GM18499 (cell line): Measurements from ENCODE around the gene YARS1.

Source experiments
- ATAC-seq: cut with Tn5 transposase; IDR thresholded peaks from one replicate; pipeline ENCODE4 v1.9.1; 2021; ENCODE audit warnings: moderate number of reproducible peaks; ENCODE audit not compliant: insufficient read depth, unreplicated experiment

YARS1 gene

DNA sequence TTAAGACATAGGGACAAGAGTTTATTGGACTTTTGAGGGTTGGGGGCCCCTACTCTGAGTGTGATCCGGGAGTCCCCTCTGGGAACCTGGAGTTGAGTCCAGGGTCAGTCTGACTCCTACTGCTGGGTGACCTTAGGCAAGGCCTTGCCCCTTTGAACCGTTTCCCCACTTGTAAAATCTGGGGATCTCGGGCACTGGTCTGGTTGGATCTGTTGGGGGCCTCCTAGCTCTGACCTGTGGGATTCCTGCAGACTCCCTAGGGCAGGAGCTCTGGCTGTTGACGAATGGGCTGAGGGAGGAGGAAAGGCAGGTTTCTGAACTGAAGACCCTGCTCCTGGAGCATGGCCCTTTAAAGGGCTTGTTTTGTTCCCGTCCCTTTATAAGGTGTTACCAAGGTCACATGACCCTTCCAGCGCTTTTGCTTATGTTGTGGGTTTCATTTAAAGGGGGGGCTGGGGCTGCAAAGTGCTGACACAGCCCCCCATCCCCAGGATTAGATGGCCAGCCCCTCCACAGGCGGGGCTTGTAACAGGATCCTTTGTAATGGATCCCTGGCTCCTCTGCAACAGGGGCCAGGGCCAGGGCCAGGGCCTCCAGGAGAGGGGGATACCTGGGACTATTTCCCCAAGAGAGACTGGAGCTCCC lies 50.7 kb downstream of the YARS1 start:
- ATAC-seq, result no peak

DNA sequence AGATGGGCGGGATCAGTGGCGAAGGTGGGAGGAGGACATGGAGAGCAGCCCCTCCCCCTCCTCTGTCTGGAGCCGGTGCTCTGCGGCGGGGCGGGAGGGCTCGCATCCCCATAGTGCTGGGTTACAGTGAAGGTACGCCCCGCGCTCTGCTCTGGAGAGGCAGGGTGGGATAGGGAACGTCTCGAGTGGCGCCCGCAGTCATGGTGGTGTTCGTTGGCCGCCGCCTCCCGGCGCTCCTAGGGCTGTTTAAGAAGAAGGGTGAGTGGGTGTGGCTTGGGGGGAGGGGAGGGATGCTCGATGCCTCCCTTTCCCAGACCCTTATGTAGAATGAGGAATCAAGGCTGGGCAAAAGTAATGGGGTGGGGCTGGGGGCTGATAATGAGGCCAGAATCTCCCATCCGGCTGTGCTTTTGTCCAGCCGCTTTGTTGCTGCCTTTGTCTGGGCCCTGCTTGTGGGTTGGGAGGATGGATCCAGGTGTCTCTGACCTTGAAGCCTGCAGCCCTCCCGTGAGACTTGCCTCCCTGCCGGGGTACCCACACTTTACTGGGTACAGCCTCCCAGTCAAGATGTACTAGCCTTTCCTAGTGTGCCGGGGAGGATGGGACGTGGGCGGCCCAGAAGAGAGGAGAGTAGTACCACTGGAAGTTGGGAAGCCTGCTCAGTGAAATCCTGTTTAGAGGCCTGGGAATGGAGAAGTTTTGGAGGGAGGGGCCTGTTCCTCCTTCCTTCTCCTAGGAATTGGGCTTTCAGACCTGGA lies 51.4 kb downstream of the YARS1 start:
- no peak for ATAC-seq

DNA sequence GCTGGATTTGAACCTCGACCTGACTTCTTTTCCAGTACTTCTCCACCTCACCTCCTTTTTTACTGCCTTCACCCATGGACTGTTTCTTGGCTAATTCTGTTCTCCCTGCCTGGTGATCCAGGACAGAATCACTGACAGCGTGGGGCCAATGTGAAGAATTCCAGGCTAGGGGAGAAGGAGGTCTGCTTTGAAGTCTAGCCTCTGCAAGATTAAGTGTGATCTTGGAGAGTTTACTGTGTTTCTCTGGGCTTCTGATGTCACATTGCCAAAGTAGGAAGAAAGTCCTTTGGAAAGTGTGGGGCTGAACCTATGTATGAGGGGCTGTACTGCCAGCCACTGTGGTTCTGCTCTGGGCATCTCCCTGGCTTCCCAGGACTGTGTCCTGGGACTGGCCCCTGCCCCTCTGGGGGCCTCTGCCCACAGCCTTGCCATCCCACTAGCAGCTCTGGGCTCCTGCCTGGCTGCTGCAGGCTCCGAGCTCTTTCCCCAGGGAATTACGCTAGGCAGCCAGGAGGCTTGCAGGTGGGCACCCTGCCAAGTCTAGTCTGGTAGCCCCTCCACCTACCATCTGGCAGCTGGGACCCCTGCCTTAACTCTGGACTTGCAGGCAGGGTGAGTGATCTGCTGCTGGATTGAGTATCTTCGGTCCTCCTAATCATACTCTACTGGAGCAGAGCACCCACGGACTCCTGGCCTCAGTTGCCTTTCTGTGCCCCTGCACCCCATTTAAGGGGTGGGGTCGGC lies 52.2 kb downstream of the YARS1 start:
- ATAC-seq, result no peak

DNA sequence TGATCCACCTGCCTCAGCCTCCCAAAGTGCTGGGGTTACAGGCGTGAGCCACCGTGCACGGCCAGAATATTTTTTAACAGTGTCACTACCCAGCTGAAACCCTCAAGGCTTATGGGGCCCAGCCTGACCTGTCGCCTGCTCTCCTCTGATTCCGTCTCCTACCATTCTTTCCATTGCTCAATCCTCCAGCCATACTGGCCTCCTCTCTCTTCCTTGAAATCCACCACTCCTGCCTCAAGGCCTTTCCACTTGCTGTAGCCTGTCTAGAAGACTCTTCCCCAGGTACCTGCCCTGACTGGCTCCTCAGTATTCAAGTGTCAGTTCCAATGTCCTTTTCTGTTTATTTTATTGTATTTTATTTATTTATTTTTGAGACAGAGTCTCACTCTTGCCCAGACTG lies 53.9 kb downstream of the YARS1 start:
- no peak for ATAC-seq

DNA sequence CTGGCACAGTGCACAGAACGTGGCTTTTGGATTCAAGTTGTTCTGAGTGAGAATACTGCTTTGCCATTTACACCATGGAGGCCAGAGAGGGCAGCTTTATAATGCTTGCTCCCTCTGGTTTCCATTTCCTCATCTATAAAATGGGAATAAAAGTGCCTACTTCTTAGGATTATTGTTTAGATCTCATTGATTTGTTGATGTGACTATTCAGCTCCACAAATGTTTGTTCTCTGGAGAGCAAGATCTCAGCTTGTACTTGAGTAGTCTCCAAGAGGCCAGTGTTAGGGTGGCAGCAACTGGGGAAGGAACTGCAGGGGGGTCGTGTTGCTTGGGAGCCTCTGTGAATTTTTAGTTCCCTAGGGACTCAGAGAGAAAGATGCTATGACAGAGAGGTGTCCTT lies 55.2 kb downstream of the YARS1 start:
- ATAC-seq, result no peak

DNA sequence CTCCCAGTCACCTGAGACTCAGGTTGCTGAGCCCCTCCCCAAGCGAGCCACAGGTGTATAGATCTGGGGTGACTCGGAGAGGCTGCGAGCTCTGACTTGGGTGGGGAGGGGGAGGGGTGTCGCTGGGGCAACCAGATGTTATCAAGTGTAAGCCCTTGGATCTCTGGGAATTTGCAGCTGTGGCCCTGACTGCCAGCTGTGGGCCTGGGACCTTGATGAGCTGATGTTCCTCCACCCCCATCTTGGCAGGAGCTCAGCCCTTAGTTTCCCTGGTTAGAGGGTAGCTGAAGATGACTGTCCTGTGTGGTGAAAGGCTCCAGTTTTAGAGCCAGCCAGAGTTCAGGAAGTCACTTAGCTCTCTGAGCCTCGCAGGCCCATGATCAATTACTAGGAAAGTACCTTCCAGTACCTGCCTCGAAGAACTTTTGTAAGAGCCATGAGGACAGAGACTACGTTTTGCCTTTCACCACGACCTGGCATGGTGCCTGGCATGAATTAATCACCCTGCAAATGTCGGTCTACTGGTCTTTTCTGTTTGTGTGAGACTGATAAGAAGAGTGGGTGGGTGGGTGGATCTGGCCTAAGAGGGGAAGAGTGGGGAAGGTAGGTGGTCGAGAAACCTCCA lies 55.8 kb downstream of the YARS1 start:
- no peak for ATAC-seq

DNA sequence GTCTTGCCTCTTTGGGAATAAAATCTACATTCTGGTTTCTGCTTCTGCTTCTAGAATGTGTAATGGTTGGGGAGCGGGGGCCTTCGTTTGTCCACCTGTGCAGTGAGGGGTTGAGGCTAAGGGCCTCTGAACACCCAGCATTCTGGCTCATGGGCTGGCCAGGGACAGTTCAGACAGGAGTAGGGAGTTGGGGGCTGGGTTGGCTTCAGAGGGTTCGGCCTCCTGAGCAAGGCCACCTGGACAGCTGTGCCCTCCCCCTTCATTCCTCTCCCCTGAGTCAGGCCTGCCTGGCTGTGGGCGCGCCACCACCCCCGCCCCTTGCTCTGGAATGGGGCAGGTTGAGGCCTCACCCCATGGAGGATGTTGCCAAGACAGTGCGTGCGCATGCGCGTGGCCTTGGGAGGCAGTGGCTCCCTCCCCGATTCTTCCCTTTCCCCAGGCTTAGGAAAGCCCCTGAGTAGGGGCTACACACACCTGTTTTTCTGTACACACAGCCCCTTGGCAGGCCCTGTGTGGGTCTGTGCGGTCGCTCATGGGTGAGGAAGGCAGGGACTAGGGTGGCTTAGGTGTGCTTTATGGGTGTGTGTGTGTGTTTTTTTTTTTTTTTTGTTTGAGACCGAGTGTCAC lies 57.0 kb downstream of the YARS1 start:
- ATAC-seq, result no peak

DNA sequence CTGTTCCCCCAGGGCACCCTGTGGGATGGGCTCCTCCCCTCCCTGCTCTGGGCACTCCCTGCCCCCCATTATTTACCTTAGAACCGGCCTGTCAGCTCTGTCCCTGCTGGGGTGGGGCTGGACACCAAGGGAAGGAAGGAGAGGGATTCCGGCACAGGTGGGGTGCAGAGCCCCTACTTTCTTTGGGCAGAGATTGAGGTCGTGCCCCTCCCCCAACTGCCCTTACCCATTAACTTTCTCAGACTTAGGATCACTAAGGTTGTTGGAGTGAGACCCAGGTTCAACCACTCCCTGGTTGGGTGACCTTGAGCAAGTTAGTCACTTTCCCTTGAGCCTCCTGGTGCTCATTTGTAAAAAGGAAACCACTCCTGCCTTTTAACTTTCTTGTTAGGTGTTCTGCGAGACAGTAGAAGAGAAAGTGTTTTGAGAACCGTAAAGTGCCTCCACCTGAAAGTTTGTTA lies 57.6 kb downstream of the YARS1 start:
- ATAC-seq, result no peak

DNA sequence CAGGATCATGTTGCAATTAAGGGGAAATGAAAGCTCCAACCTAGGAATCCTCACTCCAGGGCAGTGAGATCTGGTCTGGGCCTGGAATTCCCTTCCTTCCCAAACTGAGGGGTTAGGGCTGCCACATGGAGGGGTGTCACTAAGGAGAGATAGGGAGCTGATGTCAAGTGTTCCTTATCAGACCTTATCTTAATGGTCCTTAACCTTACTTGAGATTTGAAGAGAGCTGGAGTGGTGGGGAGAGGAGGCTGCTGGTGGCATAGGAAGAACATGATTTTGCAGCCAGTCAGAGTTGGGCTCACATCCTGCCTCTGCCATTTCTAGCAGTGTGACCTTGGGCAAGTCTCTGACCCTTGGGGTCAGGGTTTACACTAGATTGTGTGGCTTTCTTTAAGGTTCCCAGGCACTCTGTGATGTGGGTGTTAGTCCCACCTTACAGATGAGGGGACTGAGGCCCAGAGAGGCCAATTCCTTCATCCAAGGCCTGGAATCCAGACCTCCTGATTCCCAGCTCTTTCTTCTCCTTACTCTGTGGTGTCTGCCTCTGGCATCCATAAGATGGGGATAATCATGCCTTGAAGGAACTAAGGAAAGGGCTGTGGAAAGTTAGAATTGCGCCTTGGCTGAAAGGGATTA lies 58.2 kb downstream of the YARS1 start:
- no peak for ATAC-seq

DNA sequence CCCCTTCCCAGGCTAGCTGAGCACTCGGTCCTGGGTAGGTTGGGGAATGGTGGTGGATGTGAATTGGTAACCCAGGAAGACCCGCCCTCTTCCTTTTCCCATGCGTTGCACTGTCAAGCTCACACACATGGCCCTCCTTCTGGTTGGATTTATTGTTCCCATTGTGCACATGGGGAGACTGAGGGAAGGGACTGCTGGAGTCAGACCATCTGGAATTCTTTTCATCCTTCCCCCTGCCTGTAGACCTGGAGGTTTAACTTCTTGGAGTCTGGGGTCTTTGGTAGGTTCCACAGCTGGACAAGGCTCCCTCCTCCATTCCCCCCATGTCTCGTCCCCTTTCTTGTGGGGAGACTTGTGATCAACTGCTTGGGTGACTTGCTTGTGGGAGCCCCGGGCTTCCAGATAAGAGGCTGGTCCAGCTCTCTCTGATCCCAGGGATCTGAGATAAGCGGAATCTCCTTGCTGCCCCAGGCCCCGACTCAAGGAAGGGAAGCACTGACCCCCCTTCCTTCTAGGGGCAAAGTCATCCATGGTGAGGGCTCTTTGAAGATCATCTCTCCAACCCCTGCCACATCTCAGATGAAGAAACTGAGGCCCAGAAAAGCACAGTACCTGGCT lies 58.9 kb downstream of the YARS1 start:
- no peak for ATAC-seq

DNA sequence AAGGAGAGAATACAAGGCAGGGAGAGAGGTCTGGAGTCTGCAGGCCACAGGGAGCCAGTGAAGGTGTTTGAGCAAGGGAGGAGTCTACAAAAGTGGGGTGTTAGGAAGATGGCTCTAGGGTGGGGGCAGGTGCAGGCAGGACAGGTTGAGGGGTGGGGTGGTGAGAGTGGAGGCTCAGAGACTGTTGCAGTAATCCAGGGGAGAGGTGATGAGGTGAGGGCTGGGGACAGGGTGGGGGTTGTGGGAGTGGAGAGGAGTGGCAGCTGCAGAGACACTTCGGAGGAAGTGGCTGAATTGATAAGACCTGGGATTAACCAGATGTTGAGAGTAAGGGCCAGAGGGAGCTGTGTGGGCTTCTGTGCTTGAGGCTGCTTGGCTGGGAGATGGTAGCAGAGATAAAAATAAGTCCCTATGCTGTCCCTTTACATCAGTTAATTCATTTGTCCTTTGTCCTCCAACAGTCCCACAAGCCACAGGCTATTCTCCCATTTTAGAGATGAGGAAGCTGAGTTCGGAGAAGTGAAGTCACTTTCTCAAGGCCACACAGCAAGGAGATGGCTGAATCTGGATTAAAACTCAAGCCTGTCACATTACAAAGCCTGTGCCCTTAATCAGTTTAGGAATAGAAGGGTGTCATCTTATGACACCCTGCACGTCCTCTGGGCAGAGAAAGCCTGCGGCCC lies 59.8 kb downstream of the YARS1 start:
- ATAC-seq, result no peak

DNA sequence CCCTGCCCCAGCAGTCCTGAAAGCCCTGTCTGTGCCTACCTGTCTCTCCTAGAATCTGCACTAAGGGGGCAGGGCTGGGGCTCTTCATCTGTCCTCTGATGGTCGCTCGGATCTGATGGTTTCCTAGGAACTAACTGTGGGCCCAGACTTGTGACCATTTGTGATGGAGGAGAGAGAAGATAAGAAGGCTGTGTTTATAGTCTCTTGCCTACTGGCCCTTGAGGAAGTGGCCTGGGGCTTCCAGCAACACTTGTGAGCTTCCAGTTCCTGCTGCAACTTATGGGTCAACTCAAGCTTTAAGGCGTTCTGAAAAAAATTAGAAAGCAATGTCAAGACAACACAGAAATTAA lies 61.4 kb downstream of the YARS1 start:
- ATAC-seq, result no peak

DNA sequence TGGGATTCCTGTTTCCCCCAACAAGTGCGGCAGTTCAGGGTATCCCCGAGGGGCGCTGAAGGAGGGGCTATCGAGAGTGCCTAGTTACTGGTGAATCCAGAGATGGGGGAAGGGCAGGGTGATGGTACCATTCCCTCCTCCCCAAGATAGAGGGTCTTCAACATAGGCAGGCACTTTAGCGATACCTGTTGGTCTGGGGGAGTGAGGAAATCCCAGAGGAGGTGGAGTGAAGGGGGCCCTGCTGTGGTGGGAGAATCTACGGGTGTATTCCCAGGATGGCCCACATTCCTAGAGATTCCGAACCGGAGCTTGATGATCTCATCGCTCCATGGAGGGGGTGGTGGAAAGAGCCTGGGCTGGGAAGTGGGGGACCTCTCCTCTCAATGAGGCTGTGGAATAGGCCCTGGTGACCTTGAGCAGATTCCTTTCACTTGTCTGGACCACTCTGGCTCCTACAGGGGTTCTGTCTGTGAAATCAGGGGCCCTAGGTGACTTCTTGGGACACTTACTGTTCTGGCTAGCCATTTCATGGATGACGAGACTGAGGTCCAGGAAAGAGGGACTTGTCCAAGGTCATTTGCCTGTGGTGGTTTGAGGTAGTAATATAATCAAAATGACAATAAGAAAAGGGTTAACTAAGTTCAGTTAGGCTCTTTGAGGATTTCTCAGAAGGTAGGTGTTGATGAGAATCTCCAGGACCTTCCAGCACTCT lies 61.9 kb downstream of the YARS1 start:
- ATAC-seq, result no peak

DNA sequence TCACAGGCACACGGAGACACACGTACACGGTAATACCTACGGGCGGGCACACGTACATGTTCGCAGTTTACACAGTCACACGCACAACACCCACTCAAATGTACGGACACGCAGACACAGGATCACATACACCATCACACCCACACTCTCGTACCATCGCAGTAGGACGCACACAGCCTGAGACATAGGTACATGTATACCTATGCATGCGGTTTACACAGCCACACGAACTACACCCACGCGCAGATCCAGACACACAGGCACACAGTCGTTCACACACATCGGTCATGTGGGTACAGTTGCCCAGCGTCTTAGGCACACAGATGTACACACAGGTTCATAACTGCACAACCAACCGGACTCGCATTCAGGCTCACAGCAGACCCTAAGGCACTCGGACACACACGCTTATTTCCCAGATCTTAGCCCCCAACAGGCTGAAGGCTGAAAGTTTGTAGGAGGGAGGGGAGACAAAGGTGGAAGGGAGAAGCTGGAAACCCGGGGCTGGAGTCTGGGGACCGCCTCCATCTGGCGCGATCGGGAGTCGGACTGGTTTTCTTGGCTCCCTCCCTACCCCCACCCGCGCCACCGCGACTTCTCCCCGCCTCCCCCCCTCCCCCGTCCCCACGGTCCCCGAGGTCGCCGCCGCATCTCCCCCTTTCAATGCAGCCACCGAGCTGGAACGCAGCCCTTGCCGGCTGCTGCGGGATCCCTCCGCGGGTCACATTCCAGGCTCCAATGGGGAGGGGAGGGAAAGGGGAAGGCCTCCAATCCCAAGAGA lies 62.7 kb downstream of the YARS1 start:
- ATAC-seq, result no peak

DNA sequence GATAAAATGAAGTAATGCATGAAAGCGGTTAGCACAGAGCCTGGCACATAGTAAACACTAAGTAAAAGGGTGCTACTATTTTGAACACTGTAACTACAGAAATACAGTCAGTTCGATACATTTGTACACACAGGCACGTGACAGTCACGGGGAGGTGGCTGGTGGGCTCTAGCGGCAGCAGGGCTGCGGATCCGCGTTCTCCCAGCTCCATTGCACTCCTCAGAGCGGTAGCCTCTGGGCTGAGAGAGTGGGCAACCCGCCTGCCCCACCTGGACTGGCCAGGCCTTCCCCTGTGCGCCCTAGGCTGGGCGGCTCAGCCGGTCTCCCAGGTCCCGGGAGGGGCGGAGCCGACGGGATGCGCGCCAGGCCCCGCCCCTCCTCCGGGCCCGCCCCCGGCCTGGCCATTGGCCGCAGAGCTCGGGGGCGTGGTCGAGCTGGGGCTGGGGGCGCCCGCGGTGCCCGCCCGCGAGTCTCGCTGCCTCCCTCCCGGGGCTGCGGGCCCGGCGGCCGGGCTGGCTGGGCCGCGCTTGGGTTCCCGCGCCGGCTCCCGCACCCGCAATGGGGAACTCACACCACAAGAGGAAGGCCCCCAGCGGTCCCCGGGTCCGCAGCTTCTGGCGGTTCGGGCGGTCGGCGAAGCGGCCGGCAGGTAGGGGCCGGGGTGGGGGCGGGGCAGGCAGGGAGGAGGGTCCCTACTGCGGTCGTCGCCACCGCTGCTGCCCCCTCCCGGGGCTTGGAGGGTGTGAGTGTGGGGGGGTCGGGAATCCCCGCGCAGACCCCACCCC lies 63.4 kb downstream of the YARS1 start:
- ATAC-seq, result no peak

DNA sequence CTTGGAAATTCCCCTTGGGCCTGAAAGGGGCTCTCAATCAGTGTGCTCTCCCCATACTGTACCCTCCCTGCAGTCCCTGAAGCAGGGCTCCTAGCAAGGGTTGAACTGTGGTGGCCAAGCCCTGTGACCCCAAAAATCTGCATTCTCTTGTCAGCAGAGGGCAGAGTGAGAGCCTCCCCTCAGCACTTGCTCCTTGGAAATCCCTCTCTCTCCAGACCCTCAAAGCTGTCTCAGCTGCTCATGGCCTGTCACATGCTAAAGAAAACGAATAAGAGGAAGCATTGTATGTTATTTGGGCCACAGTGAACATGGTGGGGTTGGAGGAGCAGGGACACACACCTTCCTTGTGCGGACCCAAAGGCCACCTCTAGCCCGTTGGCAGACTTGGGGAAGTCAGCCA lies 67.4 kb downstream of the YARS1 start:
- no peak for ATAC-seq

DNA sequence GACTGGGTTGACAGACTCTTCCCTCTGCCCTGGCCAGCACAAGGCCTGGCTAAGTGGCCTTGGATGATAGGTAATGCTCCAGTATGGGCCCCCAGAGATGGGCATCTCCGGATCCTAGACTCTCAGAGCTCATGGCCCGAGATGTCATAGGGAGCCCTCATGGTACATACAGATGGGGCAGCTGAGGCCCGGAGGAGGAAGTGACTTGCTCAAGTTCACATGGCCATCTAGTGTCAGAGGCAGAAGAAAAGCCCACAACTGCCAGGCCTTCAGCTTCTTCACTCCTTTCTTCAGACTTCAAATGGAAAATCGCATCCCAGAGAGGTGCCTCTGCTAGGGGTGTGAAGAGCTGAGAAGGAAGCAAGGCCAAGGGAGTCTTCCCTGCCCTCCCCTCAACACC lies 67.8 kb downstream of the YARS1 start:
- ATAC-seq, result no peak
